Upper lobe of right lung (tissue), 1 donor: ENCODE results near the gene RAB3A. TPM values are rescaled to one million over a fixed set of nuclear protein-coding genes. Genes with fewer than 3 reads are reported as not detected.

Experiments used
- ATAC-seq: fragments of 200-7000 bp; cut with Tn5 transposase; one replicate; pipeline ENCODE4 v1.9.1; 2020; ENCODE audit warnings: mild to moderate bottlenecking, moderate library complexity
- DNase-seq: peaks from one replicate; pipeline ENCODE4 v3.0.0-alpha.2; 2020
- H3K27ac ChIP-seq: fragments of 200-600 bp; one replicate; pipeline ENCODE4 v1.8.0; 2022
- H3K27me3 ChIP-seq: fragments of 200-600 bp; one replicate; pipeline ENCODE4 v1.8.0; 2022; ENCODE audit warnings: mild to moderate bottlenecking
- H3K36me3 ChIP-seq: fragments of 200-600 bp; one replicate; pipeline ENCODE4 v1.8.0; 2022
- H3K4me1 ChIP-seq: fragments of 200-600 bp; one replicate; pipeline ENCODE4 v1.8.0; 2022
- H3K4me3 ChIP-seq: fragments of 200-600 bp; one replicate; pipeline ENCODE4 v1.8.0; 2022; ENCODE audit warnings: mild to moderate bottlenecking
- H3K9me3 ChIP-seq: fragments of 200-600 bp; one replicate; pipeline ENCODE4 v1.8.0; 2022
- intact Hi-C: fragments of 100-400 bp; cut with DNase I; formaldehyde crosslinking; loops from one replicate; pipeline ENCODE4 v1.11.0; 2022
- total RNA-seq: library from RNA; stranded (reverse); fragmentation: NEBNext Ultra II Directional; extraction: Animal tissue kit (Norgen Biotek cat#: 25700); gene quantifications from one replicate; pipeline ENCODE4 v1.2.1, GENCODE V29; 2021
- TF ChIP-seq, protein P1 (sequence below): fragments of 200-600 bp; IDR thresholded peaks from one replicate; pipeline ENCODE4 v1.8.0; 2022; ENCODE audit warnings: antibody characterized with exemption
- donor health status: DM: no; HTN: yes; CAD: no; lungs with severe emphysema.

The RAB3A gene
- total RNA-seq, 1 donor from 2014 or later: 1.9 TPM

DNA sequence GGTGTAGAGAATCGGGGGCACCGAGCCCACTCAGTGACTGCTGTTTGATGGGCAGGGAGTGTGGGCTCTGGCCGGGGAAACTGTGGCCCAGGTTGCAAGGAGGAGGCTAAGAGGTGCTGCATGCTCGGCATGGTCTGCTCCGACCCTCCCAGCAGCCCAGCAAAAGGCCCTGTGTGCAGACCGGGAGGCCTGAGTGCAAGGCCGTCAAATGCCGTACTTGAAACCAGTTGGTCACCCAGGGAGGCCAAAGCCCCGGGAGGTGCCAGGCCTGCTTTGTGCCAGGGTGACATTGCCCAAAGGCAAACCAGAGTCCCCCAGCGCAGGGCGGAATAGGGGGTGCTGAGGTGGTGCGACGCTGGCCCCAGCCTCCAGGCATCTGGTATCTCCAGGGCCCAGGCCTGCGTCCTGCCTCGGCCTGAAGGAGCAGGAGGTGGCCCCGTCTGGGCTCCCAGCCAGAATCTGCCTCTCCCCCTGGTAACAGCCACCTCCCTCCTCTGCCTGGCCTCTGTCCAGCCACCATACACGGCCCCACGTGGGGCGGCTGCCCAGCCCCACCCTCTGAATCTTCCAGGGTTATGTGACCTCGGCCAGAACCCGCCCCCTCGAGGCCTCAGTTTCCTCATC, 46.9 kb downstream of the RAB3A start:
- TF ChIP-seq, protein P1, sequence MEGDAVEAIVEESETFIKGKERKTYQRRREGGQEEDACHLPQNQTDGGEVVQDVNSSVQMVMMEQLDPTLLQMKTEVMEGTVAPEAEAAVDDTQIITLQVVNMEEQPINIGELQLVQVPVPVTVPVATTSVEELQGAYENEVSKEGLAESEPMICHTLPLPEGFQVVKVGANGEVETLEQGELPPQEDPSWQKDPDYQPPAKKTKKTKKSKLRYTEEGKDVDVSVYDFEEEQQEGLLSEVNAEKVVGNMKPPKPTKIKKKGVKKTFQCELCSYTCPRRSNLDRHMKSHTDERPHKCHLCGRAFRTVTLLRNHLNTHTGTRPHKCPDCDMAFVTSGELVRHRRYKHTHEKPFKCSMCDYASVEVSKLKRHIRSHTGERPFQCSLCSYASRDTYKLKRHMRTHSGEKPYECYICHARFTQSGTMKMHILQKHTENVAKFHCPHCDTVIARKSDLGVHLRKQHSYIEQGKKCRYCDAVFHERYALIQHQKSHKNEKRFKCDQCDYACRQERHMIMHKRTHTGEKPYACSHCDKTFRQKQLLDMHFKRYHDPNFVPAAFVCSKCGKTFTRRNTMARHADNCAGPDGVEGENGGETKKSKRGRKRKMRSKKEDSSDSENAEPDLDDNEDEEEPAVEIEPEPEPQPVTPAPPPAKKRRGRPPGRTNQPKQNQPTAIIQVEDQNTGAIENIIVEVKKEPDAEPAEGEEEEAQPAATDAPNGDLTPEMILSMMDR: no peak
- ATAC-seq (peak; percentile 22), DNase-seq (peak; percentile 95)
- Histone ChIP-seq H3K4me3 (no peak overlapping the region), H3K4me1 (peaks cover 48% of the 10 kb centered on the region), H3K27ac (peak overlapping the region; percentile 65), H3K9me3 (no peaks in the 10 kb centered on the region), H3K27me3 (no peaks in the 10 kb centered on the region), H3K36me3 (peaks cover under 1% of the 10 kb centered on the region)
- intact Hi-C loops: no loop called here

DNA sequence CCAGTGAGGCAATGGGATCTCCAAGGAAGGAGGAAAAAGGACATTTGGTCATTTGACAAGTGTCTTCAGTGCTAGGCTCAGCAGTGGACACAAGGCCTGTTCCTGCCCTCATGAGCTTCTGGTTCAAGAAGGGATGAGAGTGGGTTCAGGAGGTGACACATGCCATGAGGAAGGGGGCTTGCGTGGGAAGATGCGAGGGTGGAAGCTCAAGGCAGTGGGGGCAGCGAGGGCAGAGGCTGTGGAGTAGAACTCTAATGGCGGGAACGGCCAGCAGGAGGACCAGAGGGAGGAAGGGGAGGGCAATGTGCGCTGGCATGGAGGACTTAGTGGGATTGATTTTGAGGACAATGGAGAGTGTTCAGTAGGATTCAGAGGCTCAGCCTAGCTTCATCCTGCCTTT, 47.6 kb downstream of the RAB3A start:
- Histone ChIP-seq H3K4me1 (peaks cover 48% of the 10 kb centered on the region), H3K27me3 (no peaks in the 10 kb centered on the region), H3K9me3 (no peaks in the 10 kb centered on the region), H3K36me3 (no peaks in the 10 kb centered on the region), H3K4me3 (no peak overlapping the region), H3K27ac (no peak overlapping the region)
- ATAC-seq (no peak), DNase-seq (no peak)
- TF ChIP-seq, protein P1: no peak
- intact Hi-C loops: no loop called here

DNA sequence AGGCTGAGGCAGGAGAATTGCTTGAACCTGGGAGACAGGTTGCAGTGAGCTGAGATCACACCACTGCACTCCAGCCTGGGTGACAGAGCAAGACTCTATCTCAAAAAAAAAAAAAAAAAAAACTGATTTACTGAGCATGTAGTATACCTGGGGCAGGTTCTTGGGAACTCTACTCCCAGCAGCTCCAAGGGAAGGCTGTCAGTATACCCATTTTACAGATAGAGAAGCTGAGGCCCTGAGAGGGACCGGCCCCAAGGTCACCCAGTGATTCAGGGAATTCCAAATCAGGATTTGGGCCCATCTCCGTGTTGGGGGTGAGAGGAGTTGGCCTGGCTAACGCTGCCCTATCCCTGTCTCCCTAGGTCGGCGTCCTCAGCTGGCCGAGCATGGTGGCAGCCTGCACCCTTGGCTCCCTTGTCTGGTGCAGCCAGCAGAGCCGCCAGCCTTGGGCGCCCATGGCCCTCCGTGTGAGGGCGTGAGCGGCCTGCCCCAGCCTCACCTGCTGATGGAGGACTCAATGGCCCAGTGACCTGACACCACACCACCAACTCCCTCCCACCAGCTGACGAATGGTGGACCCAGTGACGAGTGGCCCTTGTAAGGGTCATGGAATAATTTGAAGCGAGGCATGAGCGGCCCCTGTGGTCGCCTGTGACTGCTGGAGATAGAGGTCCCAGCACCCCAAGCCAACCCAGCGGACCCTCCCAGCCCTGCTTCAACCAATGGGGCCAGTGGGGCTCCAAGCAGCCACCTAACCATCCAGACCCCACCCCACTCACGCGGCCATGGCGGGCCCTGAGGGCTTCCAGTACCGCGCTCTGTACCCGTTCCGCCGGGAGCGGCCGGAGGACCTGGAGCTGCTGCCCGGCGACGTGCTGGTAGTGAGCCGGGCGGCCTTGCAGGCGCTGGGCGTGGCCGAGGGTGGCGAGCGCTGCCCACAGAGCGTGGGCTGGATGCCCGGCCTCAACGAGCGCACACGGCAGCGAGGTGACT, 48.5 kb downstream of the RAB3A start:
- Histone ChIP-seq H3K27me3 (no peaks in the 10 kb centered on the region), H3K4me3 (no peak overlapping the region), H3K4me1 (peaks cover 42% of the 10 kb centered on the region), H3K27ac (no peak overlapping the region), H3K36me3 (no peaks in the 10 kb centered on the region), H3K9me3 (no peaks in the 10 kb centered on the region)
- no peak for ATAC-seq
- TF ChIP-seq, protein P1: no peak
- DNase-seq: no peak
- intact Hi-C loops: no loop called here

DNA sequence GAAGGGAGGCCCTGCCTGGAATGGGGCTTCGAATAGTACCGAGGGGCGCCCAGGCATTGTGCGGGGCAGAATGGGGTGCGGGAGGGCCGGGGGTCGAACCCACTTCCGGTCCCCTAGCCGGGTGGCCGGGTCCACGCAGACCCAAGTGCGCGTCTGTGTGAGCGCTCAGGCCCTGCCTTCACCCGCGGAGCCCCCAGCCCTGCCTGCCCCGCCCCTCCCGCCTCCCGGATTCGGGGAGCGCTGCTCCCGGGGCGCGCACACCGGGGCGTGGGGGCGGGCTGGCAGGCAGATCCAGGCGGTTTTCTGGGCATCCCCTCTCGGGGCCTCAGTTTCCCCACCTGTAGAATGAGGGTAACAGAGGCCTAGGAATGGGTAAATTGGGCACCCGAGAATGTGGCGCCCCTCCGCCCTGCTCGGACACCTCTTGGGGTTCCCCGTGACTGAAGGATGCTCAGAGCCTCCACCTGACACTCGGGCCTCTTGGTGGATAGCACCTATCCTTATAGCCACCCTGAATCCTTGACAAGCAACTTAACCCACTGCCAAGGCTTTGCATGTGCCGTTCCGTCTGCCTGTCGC, 50.2 kb downstream of the RAB3A start:
- DNase-seq: no peak
- TF ChIP-seq, protein P1: no peak
- Histone ChIP-seq H3K4me1 (peaks cover 42% of the 10 kb centered on the region), H3K27ac (peak overlapping the region; percentile 96), H3K27me3 (no peaks in the 10 kb centered on the region), H3K9me3 (no peaks in the 10 kb centered on the region), H3K4me3 (peak overlapping the region; percentile 81), H3K36me3 (no peaks in the 10 kb centered on the region)
- no peak for ATAC-seq
- intact Hi-C loops: no loop called here

DNA sequence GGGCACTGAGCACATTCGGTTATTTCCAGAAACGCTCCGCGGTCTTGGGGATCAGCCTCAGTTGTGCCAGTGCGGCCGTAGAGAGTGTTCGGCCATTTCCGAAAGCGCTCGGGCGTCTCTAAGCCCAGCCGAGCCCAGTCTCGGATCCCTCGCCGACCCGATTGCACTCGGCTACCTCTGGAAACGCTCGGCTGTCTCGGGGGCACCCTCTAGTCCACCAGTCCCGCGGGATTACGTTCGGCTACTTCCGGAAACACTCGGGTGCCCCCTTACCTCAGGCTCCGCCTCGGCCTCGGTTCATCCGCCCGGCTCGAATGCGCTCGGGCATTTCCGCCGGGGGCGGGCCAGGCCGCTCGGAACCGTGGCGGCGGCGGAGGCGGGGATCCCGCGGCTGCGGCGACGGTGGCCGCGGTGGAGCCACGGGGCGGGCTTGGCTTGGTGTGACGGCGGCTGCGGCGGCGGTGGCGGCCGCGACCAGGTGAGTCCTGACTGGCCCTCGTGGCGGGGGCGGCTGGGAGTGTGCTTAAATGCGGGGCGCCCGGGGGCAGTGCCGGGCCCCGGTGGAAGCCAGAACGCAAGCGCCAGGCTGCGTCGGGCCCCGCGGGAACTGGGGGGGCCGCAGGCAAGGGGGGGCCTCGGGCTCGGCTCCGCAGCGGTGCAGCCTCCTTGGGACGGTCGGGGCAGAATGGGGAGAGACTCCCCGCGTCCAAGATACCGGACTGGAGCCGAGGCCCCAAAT, 50.9 kb downstream of the RAB3A start, which contains the start of gene PIK3R2:
TSS of gene PIK3R2 (plus strand) at position 347 of the 739 bp plus-strand sequence. CDS start 2,717 bp downstream, outside the sequence.
- Histone ChIP-seq H3K36me3 (no peaks in the 10 kb centered on the region), H3K27me3 (no peaks in the 10 kb centered on the region), H3K27ac (peak within 1 kb of the TSS; percentile 96), H3K4me1 (peaks cover 42% of the 10 kb centered on the region), H3K4me3 (peak within 1 kb of the TSS; percentile 81), H3K9me3 (no peaks in the 10 kb centered on the region)
- TF ChIP-seq, protein P1: no peak
- ATAC-seq (peak; percentile 92), DNase-seq (peak; percentile 99)
- intact Hi-C loops: no loop called here
